Measurements from ENCODE around the gene ALK.

Gene ALK

GRCh38 chr2:29920631-29921559, 491 bp downstream of the ALK start:
- DNase-seq (ENCODE audit: low read depth), result no peak

GRCh38 chr2:29920130-29920577, 1.2 kb downstream of the ALK start:
- H3K4me3 ChIP-seq (ENCODE audit: low read depth, low read length), result no peak overlapping the region
- DNase-seq (ENCODE audit: low read depth), result peak; percentile 33
- TF ChIP-seq POLR2A (IDR thresholded peaks at IDR 0.05; ENCODE audit: extremely low read depth, insufficient read length), result no peak
- no peak for TF ChIP-seq CTCF (IDR thresholded peaks at IDR 0.05; ENCODE audit: low read depth, low read length)
- no peak for TF ChIP-seq MYC (IDR thresholded peaks at IDR 0.05; ENCODE audit: low read depth, low read length)
- TF ChIP-seq MAX (IDR thresholded peaks at IDR 0.05; ENCODE audit: low read depth, low read length), result no peak

More at GRCh38 chr2:29920631-29921559, 491 bp downstream of the ALK start:
- no peak for TF ChIP-seq MAX (IDR thresholded peaks at IDR 0.05; ENCODE audit: low read depth, low read length)
- TF ChIP-seq POLR2A (IDR thresholded peaks at IDR 0.05; ENCODE audit: extremely low read depth, insufficient read length), result no peak
- TF ChIP-seq CTCF (IDR thresholded peaks at IDR 0.05; ENCODE audit: low read depth, low read length), result no peak
- no peak overlapping the region for H3K4me3 ChIP-seq (ENCODE audit: low read depth, low read length)

- H3K4me3 ChIP-seq (ENCODE audit: low read depth, low read length), result no peak overlapping the region
- TF ChIP-seq CTCF (IDR thresholded peaks at IDR 0.05; ENCODE audit: low read depth, low read length) (no peak), MYC (IDR thresholded peaks at IDR 0.05; ENCODE audit: low read depth, low read length) (no peak), POLR2A (IDR thresholded peaks at IDR 0.05; ENCODE audit: extremely low read depth, insufficient read length) (no peak), MAX (IDR thresholded peaks at IDR 0.05; ENCODE audit: low read depth, low read length) (no peak)
- DNase-seq (ENCODE audit: low read depth), result no peak
These were observed 2.4 kb downstream of the ALK start for GRCh38 chr2:29918941-29919340.

- TF ChIP-seq CTCF (IDR thresholded peaks at IDR 0.05; ENCODE audit: low read depth, low read length) (no peak), MYC (IDR thresholded peaks at IDR 0.05; ENCODE audit: low read depth, low read length) (no peak), POLR2A (IDR thresholded peaks at IDR 0.05; ENCODE audit: extremely low read depth, insufficient read length) (no peak), MAX (IDR thresholded peaks at IDR 0.05; ENCODE audit: low read depth, low read length) (no peak)
These were observed 3.6 kb downstream of the ALK start for GRCh38 chr2:29917781-29918180.

GRCh38 chr2:29916571-29916970, 4.8 kb downstream of the ALK start:
- TF ChIP-seq MYC (IDR thresholded peaks at IDR 0.05; ENCODE audit: low read depth, low read length) (no peak), CTCF (IDR thresholded peaks at IDR 0.05; ENCODE audit: low read depth, low read length) (no peak), POLR2A (IDR thresholded peaks at IDR 0.05; ENCODE audit: extremely low read depth, insufficient read length) (no peak), MAX (IDR thresholded peaks at IDR 0.05; ENCODE audit: low read depth, low read length) (no peak)
- DNase-seq (ENCODE audit: low read depth), result no peak
- H3K4me3 ChIP-seq (ENCODE audit: low read depth, low read length), result no peak overlapping the region

More at GRCh38 chr2:29917781-29918180, 3.6 kb downstream of the ALK start:
- H3K4me3 ChIP-seq (ENCODE audit: low read depth, low read length), result no peak overlapping the region
- DNase-seq (ENCODE audit: low read depth), result no peak

Data from NB4 (cell line).